ENCODE measurements around the gene VWA8. TPM values are rescaled to one million over a fixed set of nuclear protein-coding genes. Genes with fewer than 3 reads are reported as not detected.
"Not testable (repeated sequence)": the region's sequence is repeated elsewhere in the genome, so short reads cannot be mapped to it uniquely, and the experiment has no call there.

The VWA8 gene
- total RNA-seq, 1 donor from 2014 or later = 19.6 TPM

DNA sequence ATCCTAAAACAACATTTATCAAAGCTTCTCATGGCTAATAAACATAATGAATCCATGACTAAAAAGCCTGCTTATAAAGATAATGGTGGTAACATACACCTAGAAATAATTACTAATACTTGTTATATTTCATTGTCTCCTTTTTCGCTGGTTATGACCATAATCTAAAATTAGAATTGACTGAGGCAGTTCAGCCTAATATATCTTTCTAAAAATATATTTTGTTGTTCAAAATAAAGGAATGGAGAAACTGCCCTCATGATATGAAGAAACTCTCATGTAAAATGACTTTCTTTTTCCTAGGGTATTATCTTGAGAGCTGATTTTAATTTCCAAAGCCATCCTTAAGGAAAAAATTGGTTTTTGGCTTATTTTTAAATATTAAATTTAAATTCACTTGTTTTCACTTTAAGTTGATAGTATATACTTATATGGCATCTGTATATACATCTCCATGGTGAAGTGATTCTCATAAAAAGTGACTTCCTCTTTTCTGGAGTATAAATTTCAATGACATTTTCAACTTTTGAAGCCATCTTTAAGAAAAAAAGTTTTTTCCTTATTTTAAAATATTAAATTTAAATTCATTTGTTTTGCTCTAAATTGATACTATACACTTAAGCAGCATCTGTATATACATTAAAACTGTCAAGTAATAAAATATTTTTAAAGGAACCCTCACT is 204.6 kb downstream of the VWA8 start:
- TF ChIP-seq, protein P1, sequence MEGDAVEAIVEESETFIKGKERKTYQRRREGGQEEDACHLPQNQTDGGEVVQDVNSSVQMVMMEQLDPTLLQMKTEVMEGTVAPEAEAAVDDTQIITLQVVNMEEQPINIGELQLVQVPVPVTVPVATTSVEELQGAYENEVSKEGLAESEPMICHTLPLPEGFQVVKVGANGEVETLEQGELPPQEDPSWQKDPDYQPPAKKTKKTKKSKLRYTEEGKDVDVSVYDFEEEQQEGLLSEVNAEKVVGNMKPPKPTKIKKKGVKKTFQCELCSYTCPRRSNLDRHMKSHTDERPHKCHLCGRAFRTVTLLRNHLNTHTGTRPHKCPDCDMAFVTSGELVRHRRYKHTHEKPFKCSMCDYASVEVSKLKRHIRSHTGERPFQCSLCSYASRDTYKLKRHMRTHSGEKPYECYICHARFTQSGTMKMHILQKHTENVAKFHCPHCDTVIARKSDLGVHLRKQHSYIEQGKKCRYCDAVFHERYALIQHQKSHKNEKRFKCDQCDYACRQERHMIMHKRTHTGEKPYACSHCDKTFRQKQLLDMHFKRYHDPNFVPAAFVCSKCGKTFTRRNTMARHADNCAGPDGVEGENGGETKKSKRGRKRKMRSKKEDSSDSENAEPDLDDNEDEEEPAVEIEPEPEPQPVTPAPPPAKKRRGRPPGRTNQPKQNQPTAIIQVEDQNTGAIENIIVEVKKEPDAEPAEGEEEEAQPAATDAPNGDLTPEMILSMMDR (conservative IDR thresholded peaks at IDR 0.05) = no peak
- Mint-ChIP-seq H3K4me3 (no peak overlapping the region), H3K27ac (no peak overlapping the region), H3K36me3 (peaks cover 16% of the 10 kb centered on the region), H3K27me3 (no peaks in the 10 kb centered on the region), H3K9me3 (no peaks in the 10 kb centered on the region), H3K4me1 (ENCODE audit: unreplicated experiment) (peaks cover 2% of the 10 kb centered on the region)
- no peak for DNase-seq (ENCODE audit: extremely low spot score, unreplicated experiment)

DNA sequence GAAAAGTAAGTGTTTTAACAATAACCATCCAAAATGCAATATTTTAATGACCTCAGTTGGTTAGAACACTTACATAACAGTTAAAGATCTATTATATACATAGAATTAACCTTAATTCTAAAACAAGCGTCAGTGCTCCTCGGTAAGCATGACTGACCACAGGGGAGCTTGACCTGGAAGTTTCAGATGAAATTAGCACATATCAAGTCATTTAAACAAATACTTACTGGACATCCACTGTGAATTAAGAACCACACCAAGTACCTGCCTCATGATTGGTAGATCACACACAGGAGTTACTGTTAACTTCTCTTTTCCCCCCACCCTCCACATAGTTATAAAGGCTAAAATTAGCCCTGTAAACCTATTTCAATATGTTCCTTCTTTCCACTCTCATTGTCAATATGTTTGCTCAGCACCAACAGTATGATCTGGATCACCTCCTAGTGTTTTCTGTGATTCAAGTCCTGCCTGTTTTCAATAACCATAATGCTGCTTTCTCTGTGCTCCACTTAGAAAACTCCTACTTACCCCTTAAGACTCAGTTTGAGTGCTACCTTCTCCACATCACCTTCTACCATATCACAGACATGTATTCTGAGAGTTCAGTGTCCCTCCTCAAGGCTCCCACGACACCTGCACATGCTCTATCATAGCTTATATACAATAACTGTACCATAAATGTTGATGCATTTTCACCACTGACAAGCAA is 209.0 kb downstream of the VWA8 start:
- no peak for DNase-seq (ENCODE audit: extremely low spot score, unreplicated experiment)
- TF ChIP-seq, protein P1 (conservative IDR thresholded peaks at IDR 0.05) = no peak
- H3K27ac Mint-ChIP-seq = no peak overlapping the region
- H3K4me1 Mint-ChIP-seq (ENCODE audit: unreplicated experiment) = peaks cover 3% of the 10 kb centered on the region
- H3K9me3 Mint-ChIP-seq = no peaks in the 10 kb centered on the region
- H3K4me3 Mint-ChIP-seq = no peak overlapping the region
- H3K27me3 Mint-ChIP-seq = no peaks in the 10 kb centered on the region
- peaks cover 17% of the 10 kb centered on the region for H3K36me3 Mint-ChIP-seq

DNA sequence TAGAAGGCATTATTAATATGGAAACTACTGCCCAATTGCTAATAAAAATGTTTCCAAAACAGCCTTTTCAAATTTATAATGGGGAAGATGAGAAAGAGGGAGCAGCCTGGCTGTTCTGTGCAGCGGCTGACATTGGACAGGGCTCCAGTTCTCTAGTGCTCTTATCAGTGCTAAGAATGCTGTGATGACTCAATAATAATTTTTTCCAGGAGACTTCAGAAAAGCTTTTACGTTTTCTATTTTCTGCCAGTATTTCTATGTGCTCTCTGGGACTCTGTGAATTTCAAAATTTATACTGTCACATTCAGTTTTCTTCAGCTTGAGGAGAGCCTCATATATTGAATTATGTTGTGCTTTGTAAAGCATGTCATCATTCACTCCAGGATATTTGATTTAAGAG is 209.6 kb downstream of the VWA8 start:
- H3K4me1 Mint-ChIP-seq (ENCODE audit: unreplicated experiment) = peaks cover 3% of the 10 kb centered on the region
- H3K36me3 Mint-ChIP-seq = peaks cover 20% of the 10 kb centered on the region
- H3K4me3 Mint-ChIP-seq = no peak overlapping the region

DNA sequence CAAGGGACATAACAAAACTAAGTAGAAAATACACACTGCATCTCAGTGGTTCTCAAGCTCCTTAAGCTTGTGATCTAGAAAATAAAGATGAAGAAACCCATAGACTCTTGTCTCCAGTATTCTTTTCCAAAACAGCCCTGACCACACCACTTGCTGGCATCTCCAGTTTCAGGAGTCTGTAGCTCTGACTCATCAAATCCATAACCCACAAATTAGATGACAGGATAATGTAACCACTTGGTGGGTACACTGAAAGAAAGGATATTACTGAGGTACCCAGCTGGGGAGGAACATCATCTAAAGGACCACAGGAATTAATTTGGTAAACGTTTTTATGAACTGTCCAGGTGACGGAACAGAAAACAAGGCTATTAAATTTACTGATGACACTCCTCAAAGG is 214.7 kb downstream of the VWA8 start:
- H3K9me3 Mint-ChIP-seq = no peaks in the 10 kb centered on the region
- H3K36me3 Mint-ChIP-seq = peaks cover 24% of the 10 kb centered on the region
- H3K27me3 Mint-ChIP-seq = no peaks in the 10 kb centered on the region
- H3K27ac Mint-ChIP-seq = no peak overlapping the region
- H3K4me3 Mint-ChIP-seq = no peak overlapping the region
- no peak for DNase-seq (ENCODE audit: extremely low spot score, unreplicated experiment)
- TF ChIP-seq, protein P1 (conservative IDR thresholded peaks at IDR 0.05) = no peak
- H3K4me1 Mint-ChIP-seq (ENCODE audit: unreplicated experiment) = peaks cover under 1% of the 10 kb centered on the region

More for the DNA sequence above, 209.6 kb downstream of the VWA8 start:
- H3K9me3 Mint-ChIP-seq = no peaks in the 10 kb centered on the region
- no peak overlapping the region for H3K27ac Mint-ChIP-seq
- no peaks in the 10 kb centered on the region for H3K27me3 Mint-ChIP-seq
- TF ChIP-seq, protein P1 (conservative IDR thresholded peaks at IDR 0.05) = no peak
- DNase-seq (ENCODE audit: extremely low spot score, unreplicated experiment) = no peak

DNA sequence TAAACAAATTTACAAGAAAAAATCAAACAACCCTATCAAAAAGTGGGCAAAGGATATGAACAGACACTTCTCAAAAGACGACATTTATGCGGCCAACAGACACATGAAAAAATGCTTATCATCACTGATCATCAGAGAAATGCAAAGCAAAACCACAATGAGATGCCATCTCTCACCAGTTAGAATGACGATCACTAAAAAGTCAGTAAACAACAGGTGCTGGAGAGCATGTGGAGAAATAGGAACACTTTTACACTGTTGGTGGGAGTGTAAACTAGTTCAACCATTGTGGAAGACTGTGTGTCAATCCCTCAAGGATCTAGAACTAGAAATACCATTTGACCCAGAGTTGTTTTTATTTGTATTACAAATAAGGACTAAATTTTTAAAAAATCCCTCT is 215.4 kb downstream of the VWA8 start:
- H3K4me3 Mint-ChIP-seq; H3K9me3 Mint-ChIP-seq; DNase-seq (ENCODE audit: extremely low spot score, unreplicated experiment); H3K27ac Mint-ChIP-seq; H3K27me3 Mint-ChIP-seq; H3K4me1 Mint-ChIP-seq (ENCODE audit: unreplicated experiment): not testable (repeated sequence)
- H3K36me3 Mint-ChIP-seq = peaks cover 24% of the 10 kb centered on the region

DNA sequence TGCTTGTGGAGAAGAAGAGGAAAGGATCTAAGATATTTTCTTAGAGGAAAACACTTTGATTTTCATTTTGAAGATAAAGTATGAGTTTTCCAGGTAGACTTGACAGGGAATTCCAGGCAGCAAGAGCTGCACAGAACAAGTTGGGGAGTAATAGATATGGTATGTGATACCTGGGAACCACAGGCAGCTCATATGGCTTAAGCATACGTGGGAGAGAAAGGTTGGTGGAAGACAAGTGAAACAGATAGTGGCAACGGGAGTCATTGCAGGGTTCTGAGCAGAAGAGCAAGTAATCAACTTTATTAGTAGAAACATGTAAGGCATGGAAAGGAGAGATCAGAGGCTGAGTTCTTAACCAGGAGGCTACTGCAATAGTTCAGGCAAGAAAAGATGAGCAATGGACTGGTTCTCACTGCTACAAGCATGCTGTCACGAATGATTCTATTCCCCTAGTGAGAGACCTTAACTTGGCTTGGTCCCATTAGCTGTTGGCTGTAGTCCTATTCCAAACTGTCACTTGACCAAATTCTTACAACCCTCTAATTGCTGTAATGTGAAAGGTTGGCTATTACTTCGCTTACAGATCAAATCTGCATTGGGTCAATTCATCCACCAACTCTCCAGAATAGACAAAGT is 217.9 kb downstream of the VWA8 start:
- Mint-ChIP-seq H3K27ac (no peak overlapping the region), H3K4me1 (ENCODE audit: unreplicated experiment) (no peaks in the 10 kb centered on the region), H3K27me3 (no peaks in the 10 kb centered on the region), H3K9me3 (no peaks in the 10 kb centered on the region), H3K36me3 (peaks cover 10% of the 10 kb centered on the region), H3K4me3 (no peak overlapping the region)
- TF ChIP-seq, protein P1 (conservative IDR thresholded peaks at IDR 0.05) = no peak
- DNase-seq (ENCODE audit: extremely low spot score, unreplicated experiment) = no peak

All from type B pancreatic cell (in vitro differentiated cells).